Stimulated activated naive CD8-positive, alpha-beta T cell treated with anti-CD3 and anti-CD28 coated beads, Interleukin-15, amount 100 ng/mL, for 72 hours (primary cell): Measurements from ENCODE around the gene EOMES.

Experiments
- ATAC-seq: fragments of 150-1000 bp; cut with Tn5 transposase; 2 replicates; pipeline ENCODE4 v1.10.0; 2021; ENCODE audit warnings: mild to moderate bottlenecking, moderate library complexity
- DNase-seq, 2 donors: peaks; one replicate each; pipeline ENCODE4 v3.0.0; 2021 to 2022
- H3K27ac Mint-ChIP-seq, 2 donors: one replicate each; pipeline ENCODE4 v1.8.0; 2022; ENCODE audit warnings: mild to moderate bottlenecking in 2 of 2, mixed read lengths in 2 of 2, moderate library complexity in 2 of 2
- H3K27me3 Mint-ChIP-seq: one replicate; pipeline ENCODE4 v1.8.0; 2022; ENCODE audit warnings: mixed read lengths
- H3K4me1 Mint-ChIP-seq: one replicate; pipeline ENCODE4 v1.8.0; 2022; ENCODE audit warnings: mild to moderate bottlenecking, mixed read lengths
- H3K4me3 Mint-ChIP-seq, 2 donors: one replicate each; pipeline ENCODE4 v1.8.0; 2022; ENCODE audit warnings: mild to moderate bottlenecking in 2 of 2, mixed read lengths in 2 of 2, moderate library complexity in 1 of 2
- H3K9me3 Mint-ChIP-seq, 2 donors: one replicate each; pipeline ENCODE4 v1.8.0; 2022; ENCODE audit warnings: mixed read lengths in 2 of 2

EOMES gene

GRCh38 chr3:27713435-27714145 is 8.5 kb downstream of the EOMES start:
- H3K27me3 Mint-ChIP-seq: peaks cover 74% of the 10 kb centered on the region
- H3K27ac Mint-ChIP-seq: no peak overlapping the region
- no peaks in the 10 kb centered on the region for H3K9me3 Mint-ChIP-seq
- peaks cover 49% of the 10 kb centered on the region for H3K4me1 Mint-ChIP-seq
- H3K4me3 Mint-ChIP-seq: peak overlapping the region; percentile 96 to 98
- ATAC-seq (no peak), DNase-seq (no peak)

- H3K27ac Mint-ChIP-seq: no peak overlapping the region
- DNase-seq (no peak), ATAC-seq (no peak)
- peaks cover 49% of the 10 kb centered on the region for H3K4me1 Mint-ChIP-seq
- H3K4me3 Mint-ChIP-seq: peak overlapping the region; percentile 96 to 98
- H3K9me3 Mint-ChIP-seq: no peaks in the 10 kb centered on the region
- peaks cover 71% of the 10 kb centered on the region for H3K27me3 Mint-ChIP-seq
Measured at GRCh38 chr3:27713078-27713423, 9.1 kb downstream of the EOMES start.

DNA sequence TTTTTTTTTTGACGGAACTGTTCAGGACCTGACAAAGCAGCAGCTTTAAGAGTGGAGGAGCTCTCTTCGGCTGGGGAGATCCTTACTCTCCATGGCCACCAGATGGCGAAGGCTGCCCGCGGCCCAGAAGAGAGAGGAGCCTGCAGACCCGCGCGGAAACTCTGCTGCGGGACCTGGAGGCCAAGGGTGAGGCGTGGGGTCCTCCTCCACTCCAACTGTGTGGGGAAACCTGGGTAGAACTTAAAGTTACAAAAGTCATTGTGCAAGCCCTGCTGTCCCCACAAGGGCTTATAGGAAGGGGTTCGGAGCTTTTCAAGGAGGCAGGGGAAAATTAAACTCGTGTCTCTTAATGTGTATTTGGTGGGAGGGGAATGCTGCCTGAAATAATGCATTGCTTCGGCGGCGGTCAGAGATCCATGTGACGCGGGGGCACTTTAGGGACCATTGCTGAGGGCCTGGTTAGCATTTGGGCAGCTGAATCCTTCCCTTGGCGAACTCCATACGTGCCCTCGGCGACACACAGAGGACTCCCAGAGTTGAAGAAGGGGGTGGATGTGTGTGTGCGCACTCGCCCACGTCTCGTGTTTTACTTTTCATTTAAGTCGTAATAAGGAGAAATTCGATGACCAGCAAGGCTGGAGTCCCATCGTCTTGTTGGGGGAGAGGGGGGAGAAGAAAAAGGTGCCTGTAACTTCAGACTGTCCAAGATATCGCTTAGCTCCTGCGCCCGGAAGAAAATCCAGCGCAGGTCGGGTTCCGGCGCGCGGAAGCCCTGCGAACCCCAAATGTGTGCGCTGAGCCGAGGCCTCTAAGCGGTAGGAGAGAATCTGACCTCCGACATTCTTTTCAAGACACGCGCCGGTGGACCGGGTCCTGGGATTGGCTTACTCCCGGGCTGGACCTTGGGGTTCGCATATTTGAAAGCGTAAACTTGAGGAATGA is 9.7 kb downstream of the EOMES start:
- ATAC-seq: peak; percentile 95
- H3K9me3 Mint-ChIP-seq: no peaks in the 10 kb centered on the region
- DNase-seq: peak; percentile 79 to 84
- H3K27me3 Mint-ChIP-seq: peaks cover 67% of the 10 kb centered on the region
- peak overlapping the region; percentile 5 to 17 for H3K27ac Mint-ChIP-seq
- H3K4me1 Mint-ChIP-seq: peaks cover 47% of the 10 kb centered on the region
- peak overlapping the region; percentile 96 to 98 for H3K4me3 Mint-ChIP-seq

DNA sequence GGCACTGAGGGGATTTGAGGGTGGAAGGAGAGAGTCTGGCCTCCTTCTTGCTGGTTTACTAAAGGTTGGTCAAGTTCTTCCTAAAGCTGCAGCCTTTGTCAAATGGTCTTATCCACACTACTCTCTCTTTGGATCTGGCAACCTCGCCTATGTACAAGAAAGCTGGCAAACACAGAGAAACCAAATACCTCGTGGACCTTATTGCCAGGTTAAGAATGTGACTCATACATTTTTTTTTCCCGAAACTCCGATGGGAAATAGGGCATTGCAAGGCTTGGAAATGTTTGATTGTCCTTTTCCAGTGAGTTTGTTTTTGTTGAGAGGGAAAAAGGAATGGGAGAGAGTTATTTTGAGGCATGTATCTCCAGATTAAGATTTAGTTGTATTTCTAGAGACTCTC is 13.9 kb downstream of the EOMES start:
- H3K27ac Mint-ChIP-seq: no peak overlapping the region
- no peaks in the 10 kb centered on the region for H3K9me3 Mint-ChIP-seq
- no peak for DNase-seq
- peaks cover 14% of the 10 kb centered on the region for H3K4me1 Mint-ChIP-seq
- H3K27me3 Mint-ChIP-seq: peaks cover 32% of the 10 kb centered on the region
- ATAC-seq: no peak
- no peak overlapping the region for H3K4me3 Mint-ChIP-seq

GRCh38 chr3:27699067-27699466 is 23.1 kb downstream of the EOMES start:
- Mint-ChIP-seq H3K4me1 (no peaks in the 10 kb centered on the region), H3K9me3 (peaks cover 7 to 11% of the 10 kb centered on the region in 2 donors), H3K27me3 (no peaks in the 10 kb centered on the region), H3K27ac (no peak overlapping the region), H3K4me3 (no peak overlapping the region)
- ATAC-seq: no peak
- no peak for DNase-seq

DNA sequence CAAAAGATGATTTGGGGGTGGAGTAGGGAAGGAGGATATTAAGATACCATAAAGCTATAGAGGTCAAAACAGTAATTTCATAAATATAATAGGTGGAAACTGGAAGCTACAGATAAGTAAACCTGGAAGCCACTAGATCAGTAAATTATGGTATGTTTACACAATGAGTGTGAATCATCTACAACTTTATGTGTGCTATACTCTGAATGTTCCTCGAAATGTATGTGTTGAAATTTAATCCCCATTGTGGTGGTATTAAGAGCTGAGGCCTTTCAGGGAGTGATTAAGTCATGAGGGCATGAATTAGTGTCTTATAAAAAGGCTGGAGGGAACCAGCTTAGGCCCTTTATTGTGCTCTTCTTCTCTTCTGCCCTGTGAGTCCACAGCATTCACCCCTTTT is 25.2 kb downstream of the EOMES start:
- H3K4me3 Mint-ChIP-seq: no peak overlapping the region
- ATAC-seq (no peak), DNase-seq (no peak)
- peaks cover 7 to 11% of the 10 kb centered on the region in 2 donors for H3K9me3 Mint-ChIP-seq
- H3K27ac Mint-ChIP-seq: no peak overlapping the region
- no peaks in the 10 kb centered on the region for H3K27me3 Mint-ChIP-seq
- no peaks in the 10 kb centered on the region for H3K4me1 Mint-ChIP-seq

GRCh38 chr3:27695636-27696035 is 26.5 kb downstream of the EOMES start:
- no peaks in the 10 kb centered on the region for H3K27me3 Mint-ChIP-seq
- DNase-seq (no peak), ATAC-seq (no peak)
- no peak overlapping the region for H3K4me3 Mint-ChIP-seq
- no peaks in the 10 kb centered on the region for H3K4me1 Mint-ChIP-seq
- H3K27ac Mint-ChIP-seq: no peak overlapping the region
- H3K9me3 Mint-ChIP-seq: peaks cover 12 to 17% of the 10 kb centered on the region in 2 donors

- H3K4me3 Mint-ChIP-seq: no peak overlapping the region
Measured at GRCh38 chr3:27688053-27688452, 34.1 kb downstream of the EOMES start.

GRCh38 chr3:27686642-27687041 is 35.5 kb downstream of the EOMES start:
- peaks cover 19 to 21% of the 10 kb centered on the region in 2 donors for H3K9me3 Mint-ChIP-seq
- H3K4me3 Mint-ChIP-seq: no peak overlapping the region
- ATAC-seq: no peak
- no peak for DNase-seq
- H3K27ac Mint-ChIP-seq: no peak overlapping the region
- no peaks in the 10 kb centered on the region for H3K4me1 Mint-ChIP-seq
- no peaks in the 10 kb centered on the region for H3K27me3 Mint-ChIP-seq

More at GRCh38 chr3:27688053-27688452, 34.1 kb downstream of the EOMES start:
- H3K9me3 Mint-ChIP-seq: peaks cover 19 to 21% of the 10 kb centered on the region in 2 donors
- ATAC-seq (peak; percentile 37), DNase-seq (no peak)
- no peaks in the 10 kb centered on the region for H3K27me3 Mint-ChIP-seq
- no peaks in the 10 kb centered on the region for H3K4me1 Mint-ChIP-seq
- no peak overlapping the region for H3K27ac Mint-ChIP-seq

DNA sequence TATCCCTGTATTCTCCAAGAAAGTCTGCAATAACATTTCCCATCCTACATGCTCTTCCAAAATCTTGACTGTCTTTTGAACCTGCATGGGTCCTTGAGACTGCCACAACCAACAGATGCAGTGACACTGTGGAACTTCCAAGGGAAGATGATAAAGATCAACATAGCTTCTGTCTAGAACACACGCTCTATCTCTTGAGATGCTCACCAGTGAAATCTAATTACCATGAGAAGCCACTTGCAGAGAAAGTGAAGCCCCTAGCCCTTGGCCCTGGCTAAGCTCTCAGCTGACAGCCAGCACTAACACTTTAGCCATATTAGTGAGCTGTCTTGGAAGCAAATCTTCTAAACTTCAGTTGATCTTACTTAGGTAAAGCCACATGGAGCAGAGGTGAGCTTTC is 36.6 kb downstream of the EOMES start:
- DNase-seq: no peak
- no peak overlapping the region for H3K4me3 Mint-ChIP-seq
- no peaks in the 10 kb centered on the region for H3K27me3 Mint-ChIP-seq
- peaks cover 8% of the 10 kb centered on the region for H3K4me1 Mint-ChIP-seq
- H3K27ac Mint-ChIP-seq: no peak overlapping the region
- H3K9me3 Mint-ChIP-seq: peaks cover 12 to 14% of the 10 kb centered on the region in 2 donors
- ATAC-seq: no peak

DNA sequence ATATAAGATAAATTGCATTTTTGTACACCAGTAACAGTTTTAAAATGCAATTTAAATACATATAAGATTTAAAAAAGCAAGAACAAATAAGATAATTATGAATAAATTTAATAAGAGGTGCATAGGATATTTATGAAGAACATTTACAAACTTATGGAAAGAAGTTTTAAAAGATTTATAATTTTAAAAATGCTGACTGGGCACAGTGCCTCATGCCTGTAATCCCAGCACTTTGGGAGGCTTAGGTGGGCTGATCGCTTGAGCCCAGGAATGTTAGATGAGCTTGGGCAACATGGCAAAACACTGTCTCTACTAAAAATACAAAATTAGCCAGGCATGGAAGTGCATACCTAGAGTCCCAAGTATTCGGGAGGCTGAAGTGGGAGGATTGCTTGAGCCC is 37.8 kb downstream of the EOMES start:
- Mint-ChIP-seq H3K4me3 (no peak overlapping the region), H3K27ac (no peak overlapping the region), H3K9me3 (peaks cover 4 to 6% of the 10 kb centered on the region in 2 donors), H3K4me1 (peaks cover 8% of the 10 kb centered on the region), H3K27me3 (no peaks in the 10 kb centered on the region)
- no peak for ATAC-seq
- DNase-seq: no peak

DNA sequence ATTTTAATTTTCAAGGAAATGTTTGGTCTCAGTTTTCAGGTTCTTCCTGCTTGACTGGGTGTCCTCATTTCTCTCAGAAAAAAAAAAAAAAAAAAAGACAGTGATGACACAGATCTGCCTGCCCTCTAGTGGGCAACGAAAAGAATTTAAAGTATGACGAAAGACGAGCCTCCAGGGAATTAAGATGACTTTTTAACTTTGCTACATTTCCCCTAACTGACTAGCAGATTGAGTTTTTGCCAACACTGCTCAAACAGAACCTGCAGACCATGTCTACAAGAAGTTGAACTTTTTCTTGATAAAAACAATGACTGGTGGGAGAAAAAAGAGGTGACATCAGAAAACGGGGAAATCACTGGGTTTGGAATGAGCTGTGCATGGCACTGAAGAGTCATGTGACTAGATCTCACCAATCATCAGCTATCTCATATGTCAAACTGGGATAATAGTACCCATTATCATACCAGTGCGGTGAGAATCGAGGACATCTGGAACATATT is 40.8 kb downstream of the EOMES start:
- Mint-ChIP-seq H3K4me1 (peaks cover 14% of the 10 kb centered on the region), H3K27me3 (no peaks in the 10 kb centered on the region), H3K27ac (peak overlapping the region; percentile 78 to 90), H3K9me3 (no peaks in the 10 kb centered on the region), H3K4me3 (peak overlapping the region; percentile 75 to 76)
- DNase-seq (peak; percentile 24 to 35), ATAC-seq (peak; percentile 80)

DNA sequence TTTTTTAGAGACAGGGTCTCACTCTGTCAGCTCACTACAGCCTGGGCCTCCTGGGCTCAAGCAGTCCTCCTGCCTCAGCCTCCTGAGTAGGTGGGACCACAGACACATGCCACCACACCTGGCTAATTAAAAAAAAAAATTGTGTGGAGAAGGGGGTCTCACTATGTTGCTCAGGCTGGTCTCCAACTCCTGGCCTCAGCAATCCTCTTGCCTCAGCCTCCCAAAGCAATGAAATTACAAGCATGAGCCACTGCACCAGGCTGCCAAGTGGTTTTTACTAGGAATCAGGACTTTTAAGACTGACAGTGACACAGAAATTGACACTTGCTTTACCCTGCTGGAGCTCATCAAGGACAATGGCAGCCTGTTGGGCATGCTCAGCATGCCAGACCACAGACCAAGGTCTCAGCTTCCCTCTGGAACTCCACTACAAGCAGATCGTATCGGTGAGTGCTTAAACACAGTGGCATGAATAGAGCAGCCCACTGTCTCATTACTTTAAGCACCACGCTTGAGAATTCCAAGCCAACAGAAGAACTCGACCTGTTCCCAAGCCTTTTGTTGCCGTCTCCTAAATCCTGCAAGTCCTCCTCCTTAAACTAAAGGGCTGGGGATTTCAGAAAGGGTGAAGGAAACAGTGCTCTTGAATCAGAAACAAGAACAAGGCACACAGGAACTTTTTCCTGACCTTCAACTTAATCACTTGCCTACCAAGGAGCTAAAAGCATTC is 41.4 kb downstream of the EOMES start:
- Mint-ChIP-seq H3K4me1 (peaks cover 14% of the 10 kb centered on the region), H3K9me3 (no peaks in the 10 kb centered on the region), H3K27ac (peak overlapping the region in 1 of 2 donors; percentile 90), H3K27me3 (no peaks in the 10 kb centered on the region), H3K4me3 (no peak overlapping the region)
- DNase-seq (no peak), ATAC-seq (no peak)

GRCh38 chr3:27679691-27680090 is 42.4 kb downstream of the EOMES start:
- DNase-seq: no peak
- H3K4me1 Mint-ChIP-seq: peaks cover 14% of the 10 kb centered on the region
- no peaks in the 10 kb centered on the region for H3K9me3 Mint-ChIP-seq
- ATAC-seq: no peak
- H3K27ac Mint-ChIP-seq: no peak overlapping the region
- H3K4me3 Mint-ChIP-seq: no peak overlapping the region
- no peaks in the 10 kb centered on the region for H3K27me3 Mint-ChIP-seq

DNA sequence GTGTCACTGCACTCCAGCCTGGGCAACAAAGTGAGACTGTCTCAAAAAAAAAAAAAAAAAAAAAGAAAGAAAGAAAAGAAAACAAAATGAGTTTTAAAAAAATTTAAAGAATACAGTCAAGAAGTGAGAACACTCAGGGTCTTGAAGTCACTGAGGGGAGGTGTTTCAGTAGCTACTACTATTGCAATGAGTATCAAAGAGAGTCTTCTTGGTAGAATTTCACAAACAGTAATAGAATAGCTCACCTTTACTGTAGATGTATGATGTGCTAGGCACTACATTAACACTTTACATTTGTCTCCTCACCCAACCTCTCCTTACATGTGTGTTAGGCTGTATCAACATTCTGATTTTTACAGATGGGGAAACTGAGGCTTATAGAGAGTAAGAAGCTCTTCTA is 43.9 kb downstream of the EOMES start:
- H3K27ac Mint-ChIP-seq: no peak overlapping the region
- H3K4me3 Mint-ChIP-seq: no peak overlapping the region
- no peaks in the 10 kb centered on the region for H3K27me3 Mint-ChIP-seq
- no peak for DNase-seq
- H3K9me3 Mint-ChIP-seq: no peaks in the 10 kb centered on the region
- ATAC-seq: peak; percentile 60
- peaks cover 14% of the 10 kb centered on the region for H3K4me1 Mint-ChIP-seq
